HG02610 (cell line): ENCODE results near the gene CYP4B1.
"Not testable (repeated sequence)": the region's sequence is repeated elsewhere in the genome, so short reads cannot be mapped to it uniquely, and the experiment has no call there.

Experiments used
- ATAC-seq: cut with Tn5 transposase; IDR thresholded peaks from one replicate; pipeline ENCODE4 v1.9.1; 2021; ENCODE audit warnings: mild to moderate bottlenecking, moderate library complexity; ENCODE audit not compliant: unreplicated experiment

The CYP4B1 gene

GRCh38 chr1:46798810-46799209, at the start of gene CYP4B1:
Gene CYP4B1 (plus strand): TSS chr1:46799046. CDS start chr1:46799082, 36 bp downstream.
- ATAC-seq, result no peak

- ATAC-seq, result no peak
Observed at GRCh38 chr1:46749404-46749803, 49.4 kb upstream of the CYP4B1 start.

- no peak for ATAC-seq
Observed at GRCh38 chr1:46749921-46750404, 48.9 kb upstream of the CYP4B1 start.

GRCh38 chr1:46753985-46754384, 44.9 kb upstream of the CYP4B1 start:
- ATAC-seq, result no peak

- ATAC-seq, result not testable (repeated sequence)
Observed at GRCh38 chr1:46754707-46755106, 44.1 kb upstream of the CYP4B1 start.

- no peak for ATAC-seq
Observed at GRCh38 chr1:46755121-46755520, 43.7 kb upstream of the CYP4B1 start.

GRCh38 chr1:46757247-46757955, 41.4 kb upstream of the CYP4B1 start:
- ATAC-seq, result no peak

GRCh38 chr1:46757956-46758528, 40.8 kb upstream of the CYP4B1 start:
- ATAC-seq, result no peak

GRCh38 chr1:46760558-46761166, 38.2 kb upstream of the CYP4B1 start:
- no peak for ATAC-seq

- no peak for ATAC-seq
Observed at GRCh38 chr1:46761740-46762139, 37.1 kb upstream of the CYP4B1 start.

GRCh38 chr1:46764402-46764801, 34.4 kb upstream of the CYP4B1 start:
- no peak for ATAC-seq

- ATAC-seq, result no peak
Observed at GRCh38 chr1:46767649-46768282, 31.1 kb upstream of the CYP4B1 start.

- no peak for ATAC-seq
Observed at GRCh38 chr1:46768445-46768844, 30.4 kb upstream of the CYP4B1 start.

- no peak for ATAC-seq
Observed at GRCh38 chr1:46769028-46769740, 29.7 kb upstream of the CYP4B1 start.

GRCh38 chr1:46770541-46770940, 28.3 kb upstream of the CYP4B1 start:
- ATAC-seq, result no peak

GRCh38 chr1:46772571-46772970, 26.3 kb upstream of the CYP4B1 start:
- ATAC-seq, result no peak

GRCh38 chr1:46774297-46774696, 24.5 kb upstream of the CYP4B1 start:
- no peak for ATAC-seq

GRCh38 chr1:46778456-46778855, 20.4 kb upstream of the CYP4B1 start:
- not testable (repeated sequence) for ATAC-seq

GRCh38 chr1:46784666-46785065, 14.2 kb upstream of the CYP4B1 start:
- no peak for ATAC-seq

- not testable (repeated sequence) for ATAC-seq
Observed at GRCh38 chr1:46788634-46789033, 10.2 kb upstream of the CYP4B1 start.
